SKM-1 (cell line): ENCODE data around the gene EEPD1.
A peak's percentile ranks its signal among the peaks of the same experiment; 100 is the strongest.
"Not testable (repeated sequence)": the region's sequence is repeated elsewhere in the genome, so short reads cannot be mapped to it uniquely, and the experiment has no call there.

Experiments used
- DNase-seq: peaks from one replicate; lab custom pipeline; 2025; ENCODE audit not compliant: unreplicated experiment; lab: John Stamatoyannopoulos, UW

Gene EEPD1

GRCh38 chr7:36128448-36129047, 24.5 kb upstream of the EEPD1 start:
- no peak for DNase-seq

- no peak for DNase-seq
Measured at GRCh38 chr7:36129048-36129534, 24.0 kb upstream of the EEPD1 start.

GRCh38 chr7:36130236-36130945, 22.7 kb upstream of the EEPD1 start:
- DNase-seq, result no peak

- no peak for DNase-seq
Measured at GRCh38 chr7:36131026-36131425, 22.0 kb upstream of the EEPD1 start.

- no peak for DNase-seq
Measured at GRCh38 chr7:36131499-36131898, 21.6 kb upstream of the EEPD1 start.

DNA sequence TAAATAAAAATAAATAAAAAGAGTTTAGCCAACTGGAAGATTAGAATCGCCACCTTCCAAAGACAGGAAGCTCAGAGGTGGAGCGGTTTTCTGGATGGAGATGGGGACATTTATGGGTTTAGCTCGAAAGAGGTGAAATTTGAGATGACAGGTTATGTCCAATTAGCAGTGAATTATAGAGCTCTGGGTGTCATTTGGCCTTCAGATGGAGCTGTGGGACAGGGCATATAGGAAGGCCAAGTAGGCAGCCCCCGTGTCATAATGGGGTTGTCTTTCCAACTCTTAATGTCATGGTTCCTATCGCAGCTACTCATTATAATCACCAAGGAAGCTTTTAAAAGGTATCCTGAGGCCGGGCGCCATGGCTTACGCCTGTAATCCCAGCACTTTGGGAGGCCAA, 21.0 kb upstream of the EEPD1 start:
- no peak for DNase-seq

DNA sequence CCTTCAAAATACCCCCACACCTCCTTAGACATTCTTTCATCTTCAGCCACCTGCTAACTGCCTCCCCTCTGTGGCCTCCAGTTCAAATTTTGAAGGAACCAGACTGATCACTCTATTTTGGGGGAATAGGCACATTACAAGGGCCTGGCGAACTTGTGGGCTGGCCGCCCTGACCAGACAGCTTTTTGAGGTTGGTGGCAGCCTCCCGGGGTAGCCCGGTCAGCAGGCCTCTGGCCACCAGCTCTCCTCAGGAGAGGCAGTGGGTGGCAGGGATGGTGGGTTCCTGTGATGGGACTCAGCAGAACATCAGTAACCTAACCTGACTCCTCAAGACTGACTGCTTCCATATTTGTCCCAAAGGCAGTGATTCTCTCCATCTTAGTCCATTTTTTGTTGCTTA, 17.4 kb upstream of the EEPD1 start:
- DNase-seq, result no peak

DNA sequence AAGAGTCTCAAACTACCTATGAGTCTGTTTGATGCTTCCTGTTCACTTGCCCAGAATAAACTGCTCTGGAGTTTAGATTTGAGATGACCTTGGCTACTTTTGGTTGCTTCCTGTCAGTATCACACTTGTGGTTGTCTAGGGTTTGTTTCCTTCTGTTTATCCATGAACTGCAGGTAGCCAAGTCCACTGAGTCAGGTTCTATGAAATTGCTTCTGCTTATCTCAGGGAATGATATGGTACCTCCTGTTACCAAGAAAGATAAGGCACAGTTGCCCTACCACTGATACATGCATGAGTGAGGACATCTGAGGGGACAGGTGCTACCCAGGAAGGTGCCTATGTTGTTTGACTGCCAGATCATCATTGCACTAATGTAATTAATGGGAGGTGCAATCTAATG, 15.8 kb upstream of the EEPD1 start:
- DNase-seq, result no peak

DNA sequence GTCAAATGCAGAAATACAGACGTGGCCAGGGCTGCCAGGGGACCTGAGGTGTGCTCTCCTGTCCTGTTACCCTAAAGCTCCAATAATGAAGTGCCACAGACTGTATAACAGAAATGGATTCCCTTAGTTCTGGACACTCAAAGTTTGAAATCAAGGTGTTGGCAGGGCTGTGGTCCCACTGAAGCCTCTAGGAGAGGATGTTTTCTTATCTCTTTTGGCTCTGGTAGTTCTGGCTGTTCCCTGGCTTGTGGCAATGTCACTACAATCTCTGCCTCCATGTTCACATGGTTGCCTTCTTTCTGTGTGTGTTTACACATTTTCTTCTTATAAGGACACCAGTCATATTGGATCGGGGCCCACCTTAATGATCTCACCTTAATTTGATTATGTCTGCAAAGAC, 15.3 kb upstream of the EEPD1 start:
- DNase-seq, result no peak

DNA sequence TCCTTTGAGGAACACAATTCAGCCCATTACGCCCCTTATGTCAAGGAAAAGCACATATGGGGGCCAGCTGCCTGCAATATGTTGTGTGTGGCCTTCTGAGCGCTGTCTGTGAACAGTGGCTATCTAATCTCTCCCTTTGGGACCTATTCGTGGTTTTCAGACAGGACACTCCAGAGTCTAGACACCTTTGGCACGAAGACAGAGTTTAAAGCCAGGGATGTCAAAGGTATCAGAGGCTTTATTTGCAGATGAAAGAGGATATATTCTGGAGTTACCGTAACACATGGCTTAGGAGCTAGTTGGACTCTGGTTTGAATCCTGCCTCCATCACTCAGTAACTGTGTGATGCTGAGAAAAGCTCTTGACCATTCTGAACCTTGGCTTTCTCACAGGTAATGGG, 14.8 kb upstream of the EEPD1 start:
- DNase-seq, result no peak

DNA sequence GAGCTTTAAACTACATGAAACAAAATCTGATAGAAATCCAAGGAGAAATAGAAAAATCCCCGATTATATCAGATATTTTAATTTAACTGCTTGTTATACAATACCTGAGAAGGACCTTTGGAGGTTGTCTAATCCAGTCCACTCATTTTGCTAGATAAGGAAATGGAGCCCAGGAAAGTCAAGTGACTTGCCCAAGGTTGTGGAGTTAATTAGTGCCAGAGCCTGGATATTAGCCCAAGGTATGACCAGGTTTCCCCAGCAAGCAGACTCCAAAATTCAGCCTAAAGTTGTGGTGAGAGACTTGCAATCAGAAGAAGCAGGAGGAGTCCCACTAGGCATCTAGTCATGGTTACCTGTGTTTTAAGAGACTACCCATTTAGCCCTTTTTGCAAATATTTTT, 11.7 kb upstream of the EEPD1 start:
- DNase-seq, result no peak

- DNase-seq, result no peak
Measured at GRCh38 chr7:36141850-36142249, 11.2 kb upstream of the EEPD1 start.

DNA sequence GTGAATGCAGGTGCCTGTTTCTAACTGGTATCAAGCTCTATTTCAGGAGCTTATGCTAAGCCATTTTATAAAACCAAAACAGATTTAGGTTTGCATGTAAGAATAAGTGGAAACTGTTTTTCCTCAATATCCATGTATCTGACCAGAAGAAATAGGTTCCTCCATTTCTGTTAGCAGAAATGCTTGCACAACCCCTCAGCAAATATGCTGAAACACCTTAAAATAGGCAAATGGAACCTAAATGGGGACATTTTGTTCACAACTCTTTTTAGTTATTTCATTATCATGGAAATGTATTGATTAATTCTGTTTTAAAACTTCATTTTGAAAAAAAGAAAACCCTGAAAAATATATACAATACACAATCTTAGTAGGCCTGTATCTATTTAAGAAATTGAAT, 8.9 kb upstream of the EEPD1 start:
- no peak for DNase-seq

DNA sequence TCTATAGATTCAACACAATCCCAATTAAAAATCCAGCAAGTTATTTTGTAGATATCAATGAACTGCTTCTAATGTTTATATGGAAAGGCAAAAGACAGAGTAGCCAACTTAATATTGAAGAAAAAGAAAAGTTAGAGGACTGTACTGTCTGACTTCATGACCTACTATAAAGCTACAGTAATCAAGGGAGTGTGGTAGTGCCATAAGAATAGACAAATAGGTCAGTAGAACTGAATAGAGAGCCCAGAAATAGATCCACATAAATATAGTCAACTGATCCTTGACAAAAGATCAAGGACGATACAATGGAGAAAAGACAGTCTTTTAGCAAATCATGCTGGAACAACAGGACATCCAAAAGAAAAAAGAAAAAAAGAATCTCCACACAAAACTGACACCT, 7.4 kb upstream of the EEPD1 start:
- DNase-seq, result no peak

DNA sequence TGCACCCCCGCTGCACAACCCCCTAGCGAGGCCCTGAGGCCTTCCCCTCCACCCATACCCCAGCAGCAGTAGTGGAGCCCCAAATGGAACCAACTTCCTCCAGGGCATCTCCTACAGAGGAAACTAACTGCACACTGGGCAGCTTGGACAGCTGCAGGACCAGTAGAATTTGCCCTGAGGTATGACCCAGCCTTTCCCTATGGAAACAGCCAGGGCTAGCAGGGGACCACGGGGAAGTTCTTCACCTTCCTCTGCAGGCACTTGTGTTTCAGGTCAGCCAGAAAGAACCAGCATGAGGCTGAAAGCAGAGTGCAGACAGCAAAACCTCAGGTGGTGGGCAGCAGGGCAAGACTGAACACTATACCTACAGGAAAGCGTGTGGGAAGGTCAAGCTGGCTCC, 5.7 kb upstream of the EEPD1 start:
- no peak for DNase-seq

DNA sequence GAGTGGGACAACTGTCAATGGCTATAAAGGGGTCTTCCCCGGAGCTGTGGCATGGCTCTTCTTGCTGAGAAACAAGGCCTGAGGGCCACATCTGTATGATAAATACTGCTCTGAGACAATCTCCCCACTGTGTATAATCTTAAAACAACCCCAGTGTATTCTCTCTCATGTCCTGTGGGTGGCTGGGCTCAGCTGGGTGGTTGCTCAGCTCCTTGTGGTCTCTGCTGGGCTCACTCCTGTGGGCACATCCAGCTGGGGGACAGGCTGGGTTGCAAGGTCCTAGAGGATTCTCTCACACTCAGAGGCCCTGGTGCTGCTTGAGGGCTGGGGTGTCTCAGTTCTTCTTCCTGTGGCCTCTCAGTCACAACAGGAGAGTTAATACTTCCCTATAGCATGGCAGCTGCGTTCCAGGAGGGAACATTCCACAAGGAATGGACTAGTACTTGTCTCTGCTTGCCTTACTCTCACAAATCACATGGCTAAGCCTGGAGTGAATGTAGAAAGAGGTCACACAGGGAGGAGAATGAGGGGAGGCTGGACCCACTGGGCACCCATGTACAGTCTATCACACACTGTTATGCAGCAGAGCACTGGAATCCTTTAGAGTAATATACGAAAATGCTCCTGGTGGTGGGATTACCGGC, 4.5 kb upstream of the EEPD1 start:
- peak; percentile 24 for DNase-seq

DNA sequence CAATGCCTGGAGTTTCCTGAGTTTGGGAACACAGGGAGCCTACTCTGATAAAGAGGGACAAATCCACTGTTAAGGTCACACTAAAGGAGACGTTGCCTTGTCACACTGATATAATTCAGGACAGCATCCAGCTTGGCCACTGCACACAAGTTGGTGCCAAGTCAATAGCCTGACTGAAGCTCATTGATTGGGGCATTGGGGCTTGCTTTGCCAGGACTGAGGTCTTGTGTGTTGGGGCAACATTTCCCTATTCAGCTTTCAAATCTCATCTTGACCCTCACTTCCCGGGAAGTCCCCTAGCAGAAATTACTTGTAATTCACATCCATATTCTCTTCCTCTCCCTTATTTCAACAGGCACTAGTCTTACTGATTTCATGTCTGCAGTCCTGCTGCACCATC, 3.8 kb upstream of the EEPD1 start:
- DNase-seq, result not testable (repeated sequence)

- DNase-seq, result no peak
Measured at GRCh38 chr7:36149694-36150452, 3.2 kb upstream of the EEPD1 start.

DNA sequence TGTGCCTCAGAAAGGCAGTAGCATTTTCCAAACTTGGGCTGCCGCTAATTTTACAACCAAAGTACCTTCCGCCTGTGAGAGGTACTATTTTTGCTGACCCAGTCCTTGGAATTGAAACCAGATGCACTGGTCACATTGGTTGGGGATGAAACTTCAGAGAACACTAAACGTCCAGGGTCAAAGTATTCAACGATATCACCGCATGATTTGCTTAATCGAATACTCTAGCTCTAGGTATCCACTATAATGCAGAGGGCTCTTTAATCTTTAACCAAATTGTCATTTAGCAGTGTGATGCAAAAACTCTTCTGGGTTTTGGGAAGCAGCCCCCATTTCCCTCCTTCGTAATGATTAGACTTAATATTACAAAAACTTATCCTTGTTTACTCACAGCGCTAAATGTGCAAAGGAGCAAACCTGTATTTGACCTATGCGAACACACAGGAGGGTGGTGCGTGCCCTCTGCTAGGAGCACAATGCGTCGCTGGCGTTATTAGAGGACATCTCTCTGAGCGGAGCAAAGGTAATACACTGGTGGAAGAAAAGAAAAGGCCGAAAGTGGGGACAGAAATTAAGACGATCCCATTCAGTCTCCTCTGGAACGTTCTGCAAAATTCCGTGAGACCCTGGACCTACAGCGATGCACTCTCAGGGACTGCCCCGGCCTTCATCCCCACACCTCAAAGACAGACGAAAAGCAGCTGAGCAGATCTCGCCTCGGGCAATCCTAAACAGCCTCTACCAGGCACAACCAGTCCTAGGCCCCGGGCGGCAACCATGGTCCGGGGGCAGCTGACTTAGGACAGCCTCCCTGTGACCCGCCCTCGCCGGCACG, 916 bp upstream of the EEPD1 start:
- DNase-seq, result no peak

DNA sequence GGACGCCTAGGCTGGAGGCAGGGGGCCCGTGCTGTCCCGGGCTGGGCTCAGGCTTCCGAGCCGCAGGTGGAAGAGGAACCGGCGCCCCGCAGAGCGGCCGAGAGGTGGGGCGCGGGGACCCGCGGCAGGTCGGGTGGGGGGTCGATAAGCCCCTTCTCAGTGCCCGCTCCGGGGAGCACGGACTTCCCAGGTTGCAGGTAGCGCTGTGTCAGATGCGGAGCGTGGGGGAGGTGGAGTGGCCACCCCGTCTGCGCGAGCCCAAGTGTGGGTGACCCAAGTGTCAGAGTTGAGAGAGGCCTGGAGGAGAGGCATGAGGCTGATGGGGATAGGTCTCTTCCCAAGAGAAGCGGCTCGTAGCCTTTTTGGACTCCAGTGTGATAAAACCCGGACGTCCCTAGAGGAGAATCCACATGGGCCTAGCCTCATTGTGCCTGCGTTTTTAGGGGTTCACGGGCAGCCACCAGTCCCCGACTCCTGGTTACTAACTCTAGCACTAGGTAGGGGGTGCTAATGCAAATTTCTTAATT, 580 bp downstream of the EEPD1 start:
- no peak for DNase-seq
